ENCODE data around the gene TKT. TPM values are rescaled to one million over a fixed set of nuclear protein-coding genes. Genes with fewer than 3 reads are reported as not detected.
A peak's percentile ranks its signal among the peaks of the same experiment; 100 is the strongest.

TKT gene
- total and polyA plus RNA-seq, 2 of the 13 experiments (the other 11 are each of a cell fraction or from before 2014, with no cell fraction given), result 150 to 238 TPM

- TF ChIP-seq IKZF5 (CRISPR knock-in tag; IDR thresholded peaks at IDR 0.05) (peak; percentile 52; the same call in 1 of the 2 replicates), AGO2 (optimal IDR thresholded peaks at IDR 0.05; ENCODE audit: low read depth, low read length) (peak; percentile 30), ZNF407 (CRISPR knock-in tag; IDR thresholded peaks at IDR 0.05; ENCODE audit: not compliant biosample characterization) (no peak), NR2F6 (IDR thresholded peaks at IDR 0.05) (no peak), NR2F6 (CRISPR knock-in tag; IDR thresholded peaks at IDR 0.05) (peak; percentile 31; the same call in 1 of the 2 replicates), DNMT1 (CRISPR knock-in tag; IDR thresholded peaks at IDR 0.05) (no peak)
Measured at GRCh38 chr3:53238051-53238850, 17.6 kb downstream of the TKT start (continued).
